ENCODE results near the gene DNAJC28. TPM values are rescaled to one million over a fixed set of nuclear protein-coding genes. Genes with fewer than 3 reads are reported as not detected.

The DNAJC28 gene
- total and polyA plus RNA-seq, 9 of the 15 experiments (the other 6 are each of a cell fraction or from before 2014, with no cell fraction given): 0.68 to 2.5 (median 1.1) TPM

DNA sequence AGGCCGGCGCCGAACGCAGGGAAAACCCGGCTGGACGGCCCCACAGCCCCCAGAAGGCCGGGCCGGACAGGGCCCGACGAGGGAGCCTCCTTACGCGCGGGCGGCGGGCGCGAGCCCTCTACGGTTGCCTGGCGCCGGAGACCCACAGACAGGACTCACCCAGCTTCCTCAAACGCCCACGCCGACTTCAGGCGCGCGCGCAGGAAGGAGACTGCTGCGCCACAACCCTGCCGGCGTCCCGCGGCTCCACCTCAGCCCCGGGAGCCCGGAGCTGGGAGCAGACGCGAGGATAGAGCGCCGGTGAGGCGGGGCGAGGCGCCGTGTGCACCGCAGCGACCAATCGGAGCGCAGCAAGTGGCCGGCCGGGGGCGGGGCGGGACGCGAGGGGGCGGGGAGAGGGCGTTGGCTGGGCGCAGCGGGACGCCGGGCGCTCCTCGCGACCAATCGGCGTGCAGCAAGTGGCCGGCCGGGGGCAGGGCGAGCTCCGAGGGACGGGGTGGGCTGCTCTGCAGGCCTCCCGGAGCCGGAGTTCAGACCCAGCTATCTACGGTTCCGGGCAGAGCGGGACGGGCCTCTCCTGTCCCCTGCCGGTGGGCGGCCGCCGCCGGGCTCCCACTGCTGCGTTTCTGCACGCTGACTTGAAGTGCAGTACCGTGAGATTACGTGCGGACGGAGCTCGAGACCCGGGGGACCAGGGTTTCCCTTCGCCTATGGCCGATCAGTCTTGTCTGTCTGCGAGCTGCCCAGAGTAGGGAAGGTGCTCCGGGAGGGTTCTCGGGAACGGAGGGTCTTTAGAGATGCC, 11.6 kb downstream of the DNAJC28 start, which contains the start of gene TMEM50B:
Gene TMEM50B (minus strand): TSS at position 296 of the 802 bp plus-strand sequence. CDS start 11,089 bp downstream, outside the sequence.
- Histone ChIP-seq H3K36me3 (ENCODE audit: control insufficient read depth, insufficient read depth, low read length) (peaks cover 4% of the 10 kb centered on the region; the same call in 1 of the 3 replicates), H3K9me3 (replicated peaks; ENCODE audit: control insufficient read depth, insufficient read depth, low read depth, low read length) (no peaks in the 10 kb centered on the region), H3K4me2 (ENCODE audit: insufficient read depth, low read length) (peak within 1 kb of the TSS; percentile 97), H3K79me2 (ENCODE audit: control insufficient read depth, insufficient read depth, low read length) (peaks cover 30% of the 10 kb centered on the region), H3K4me1 (replicated peaks in 1 of 2; ENCODE audit: control insufficient read depth in 2 of 2, insufficient read depth in 2 of 2, low read length in 2 of 2) (peaks cover 7 to 16% of the 10 kb centered on the region in 2 experiments; a peak in 3 of 5 replicates), H3K4me3 (peak within 1 kb of the TSS; percentile 97), H3K9ac (ENCODE audit: insufficient read depth in 1 of 2, low read depth in 2 of 2, low read length in 2 of 2) (peak within 1 kb of the TSS; percentile 88 to 98), H3K27me3 (ENCODE audit: control insufficient read depth in 2 of 2, insufficient read depth in 2 of 2, low read length in 2 of 2) (no peaks in the 10 kb centered on the region), H3K27ac (ENCODE audit: extremely low read depth, low read depth, low read length) (peak within 1 kb of the TSS; percentile 90), H4K20me1 (replicated peaks; ENCODE audit: control insufficient read depth, insufficient read depth, low read length) (no peaks in the 10 kb centered on the region), H2AFZ (ENCODE audit: low read depth, low read length) (peak within 1 kb of the TSS; percentile 97), H3K9me1 (ENCODE audit: control insufficient read depth, insufficient read depth, low read length) (no peaks in the 10 kb centered on the region)
- intact Hi-C loops (cut with micrococcal nuclease): no loop called here
- ChIA-PET CTCF (ENCODE audit: low intra/inter-chr PET ratio) (interaction anchor here (0.5 to 0.7 kb wide), 2 partner anchors 11 to 315 kb away, joined by 4 to 5 read pairs; partner anchors contain the start of gene DNAJC28), POLR2A (interaction anchor here (0.6 to 3.2 kb wide), 20 partner anchors 9 to 197 kb away, joined by 3 to 54 read pairs (median 4); partner anchors contain the start of genes DNAJC28, DONSON, GART and SON)
- peak; percentile 77 for FAIRE-seq
- BruUV-seq (replicated peaks): no TSS peak
- under 1% methylated on average over 50 of the region's 93 CpGs for WGBS (ENCODE audit: insufficient coverage, low coverage, missing lambda C conversion rate)
- peak; percentile 98 to 100 (median 100) for DNase-seq (ENCODE audit: extremely low read depth in 1 of 4, low spot score in 3 of 4)
- ATAC-seq: peak; percentile 95
- in situ Hi-C loops (cut with MboI): no loop called here
- TF ChIP-seq ZBTB17 (CRISPR knock-in tag; IDR thresholded peaks at IDR 0.05) (0 out of 2 replicates have a peak, but pooled peaks have one; percentile 28), HEY1 (CRISPR knock-in tag; IDR thresholded peaks at IDR 0.05; ENCODE audit: borderline replicate concordance) (no peak), KDM1A (IDR thresholded peaks at IDR 0.05) (no peak), POLR2AphosphoS5 (IDR thresholded peaks at IDR 0.05; ENCODE audit: control insufficient read depth, insufficient read depth, low read depth, low read length) (peak; percentile 61), HNRNPK (IDR thresholded peaks at IDR 0.05; ENCODE audit: low read depth, low read length, poor library complexity, severe bottlenecking) (no peak), SNRNP70 (optimal IDR thresholded peaks at IDR 0.05; ENCODE audit: low read depth, low read length) (no peak), GABPA (tag; conservative IDR thresholded peaks at IDR 0.05; ENCODE audit: low read depth) (peak; percentile 71), ZNF212 (CRISPR knock-in tag; IDR thresholded peaks at IDR 0.05) (no peak), RBM39 (optimal IDR thresholded peaks at IDR 0.05; ENCODE audit: low read depth, low read length) (no peak), MEF2A (IDR thresholded peaks at IDR 0.05; ENCODE audit: control insufficient read depth, low read depth, low read length) (no peak), HOMEZ (CRISPR knock-in tag; IDR thresholded peaks at IDR 0.05) (no peak), CEBPG (CRISPR knock-in tag; IDR thresholded peaks at IDR 0.05) (no peak), CEBPG (tag; conservative IDR thresholded peaks at IDR 0.05 in 1 of 2, IDR thresholded peaks at IDR 0.05 in 1 of 2) (no peak), ZNF354B (CRISPR knock-in tag; IDR thresholded peaks at IDR 0.05) (no peak), ZNF79 (CRISPR knock-in tag; IDR thresholded peaks at IDR 0.05; ENCODE audit: low read depth) (no peak), ZNF124 (CRISPR knock-in tag; IDR thresholded peaks at IDR 0.05) (no peak)
- TF ChIP-seq, protein P1, sequence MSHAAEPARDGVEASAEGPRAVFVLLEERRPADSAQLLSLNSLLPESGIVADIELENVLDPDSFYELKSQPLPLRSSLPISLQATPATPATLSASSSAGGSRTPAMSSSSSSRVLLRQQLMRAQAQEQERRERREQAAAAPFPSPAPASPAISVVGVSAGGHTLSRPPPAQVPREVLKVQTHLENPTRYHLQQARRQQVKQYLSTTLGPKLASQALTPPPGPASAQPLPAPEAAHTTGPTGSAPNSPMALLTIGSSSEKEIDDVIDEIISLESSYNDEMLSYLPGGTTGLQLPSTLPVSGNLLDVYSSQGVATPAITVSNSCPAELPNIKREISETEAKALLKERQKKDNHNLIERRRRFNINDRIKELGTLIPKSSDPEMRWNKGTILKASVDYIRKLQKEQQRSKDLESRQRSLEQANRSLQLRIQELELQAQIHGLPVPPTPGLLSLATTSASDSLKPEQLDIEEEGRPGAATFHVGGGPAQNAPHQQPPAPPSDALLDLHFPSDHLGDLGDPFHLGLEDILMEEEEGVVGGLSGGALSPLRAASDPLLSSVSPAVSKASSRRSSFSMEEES (CRISPR knock-in tag; IDR thresholded peaks at IDR 0.05): no peak
- TF ChIP-seq, protein P2, sequence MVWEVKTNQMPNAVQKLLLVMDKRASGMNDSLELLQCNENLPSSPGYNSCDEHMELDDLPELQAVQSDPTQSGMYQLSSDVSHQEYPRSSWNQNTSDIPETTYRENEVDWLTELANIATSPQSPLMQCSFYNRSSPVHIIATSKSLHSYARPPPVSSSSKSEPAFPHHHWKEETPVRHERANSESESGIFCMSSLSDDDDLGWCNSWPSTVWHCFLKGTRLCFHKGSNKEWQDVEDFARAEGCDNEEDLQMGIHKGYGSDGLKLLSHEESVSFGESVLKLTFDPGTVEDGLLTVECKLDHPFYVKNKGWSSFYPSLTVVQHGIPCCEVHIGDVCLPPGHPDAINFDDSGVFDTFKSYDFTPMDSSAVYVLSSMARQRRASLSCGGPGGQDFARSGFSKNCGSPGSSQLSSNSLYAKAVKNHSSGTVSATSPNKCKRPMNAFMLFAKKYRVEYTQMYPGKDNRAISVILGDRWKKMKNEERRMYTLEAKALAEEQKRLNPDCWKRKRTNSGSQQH (CRISPR knock-in tag; IDR thresholded peaks at IDR 0.05): no peak

All from K562 (cell line).